K562 (cell line): ENCODE measurements around the gene CREB3L2. TPM values are rescaled to one million over a fixed set of nuclear protein-coding genes. Genes with fewer than 3 reads are reported as not detected.

Experiments used
- ATAC-seq: fragments of 200-7000 bp; cut with Tn5 transposase; 3 replicates; pipeline ENCODE4 v1.9.1; 2020; ENCODE audit warnings: moderate library complexity
- BruUV-seq: library from RNA; stranded (reverse); fragments of 400-500 nt; replicated peaks from 2 replicates; lab custom pipeline; 2021; lab: Mats Ljungman, UMichigan
- CTCF ChIA-PET: fragments of 300-600 bp; formaldehyde crosslinking; extraction: SDS; loops from one replicate; lab custom pipeline; 2021; ENCODE audit warnings: low intra/inter-chr PET ratio; lab: Yijun Ruan, JAX
- POLR2A ChIA-PET: fragments of 300-600, 350-650 bp; sonication (Branson Sonifier 250); formaldehyde crosslinking; extraction: SDS; loops from one replicate; lab custom pipeline; 2021; ENCODE audit warnings: antibody characterized with exemption, inconsistent platforms; lab: Yijun Ruan, JAX
- DNase-seq, 4 experiments: peaks; one replicate each; pipeline versions ENCODE4 v3.0.0 to v3.0.0-alpha.2; 2011 to 2018; ENCODE audit warnings: low spot score in 3 of 4, mixed read lengths in 3 of 4; ENCODE audit errors: extremely low read depth in 1 of 4
- FAIRE-seq: peaks from 2 replicates; lab custom pipeline; 2011; peaks lifted over from hg19 to GRCh38; lab: Jason Lieb, UNC
- H2AFZ ChIP-seq: 2 replicates; pipeline ENCODE4 v1.6.0; 2011; ENCODE audit warnings: low read depth, low read length, control low read depth, inconsistent platforms
- H3K27ac ChIP-seq: fragments of 200-600 bp; 3 replicates; pipeline ENCODE4 v1.8.0; 2011; ENCODE audit warnings: low read depth, mild to moderate bottlenecking, control low read depth, inconsistent platforms, low read length, moderate library complexity, mixed read lengths; ENCODE audit errors: extremely low read depth
- H3K27me3 ChIP-seq, 2 experiments: fragments of 300-600 bp in 1 of 2; 2 replicates in 1 of 2; 3 replicates in 1 of 2; pipeline versions ENCODE4 v1.6.0 to v1.8.0; 2011; ENCODE audit warnings: inconsistent platforms in 2 of 2, low read length in 2 of 2, mild to moderate bottlenecking in 1 of 2, mixed read lengths in 1 of 2, moderate library complexity in 1 of 2; ENCODE audit not compliant: control insufficient read depth in 2 of 2, insufficient read depth in 2 of 2
- H3K36me3 ChIP-seq: fragments of 300-600 bp; 3 replicates; pipeline ENCODE4 v1.8.0; 2011; ENCODE audit warnings: mild to moderate bottlenecking, low read length, inconsistent platforms; ENCODE audit not compliant: control insufficient read depth, insufficient read depth
- H3K4me1 ChIP-seq, 2 experiments: fragments of 200-600 bp in 1 of 2; replicated peaks in 1 of 2; 2 replicates in 1 of 2; 3 replicates in 1 of 2; pipeline versions ENCODE4 v1.5.1 to v1.8.0; 2011; ENCODE audit warnings: inconsistent platforms in 2 of 2, low read length in 2 of 2, mild to moderate bottlenecking in 1 of 2, mixed read lengths in 1 of 2, moderate library complexity in 1 of 2; ENCODE audit not compliant: control insufficient read depth in 2 of 2, insufficient read depth in 2 of 2
- H3K4me2 ChIP-seq: 2 replicates; pipeline ENCODE4 v1.6.1; 2011; ENCODE audit warnings: low read length, control low read depth, inconsistent platforms, mixed read lengths; ENCODE audit not compliant: insufficient read depth
- H3K4me3 ChIP-seq: fragments of 200-600 bp; sonication (generic), shearing (Covaris generic); 2 replicates; pipeline ENCODE4 v1.5.1; 2016; ENCODE audit warnings: control low read depth, inconsistent platforms
- H3K79me2 ChIP-seq: fragments of 200-600 bp; 3 replicates; pipeline ENCODE4 v1.8.0; 2011; ENCODE audit warnings: low read length, inconsistent platforms; ENCODE audit not compliant: control insufficient read depth, insufficient read depth
- H3K9ac ChIP-seq, 2 experiments: 2 replicates each; pipeline versions ENCODE4 v1.6.0 to v1.6.1; 2011; ENCODE audit warnings: low read depth in 2 of 2, low read length in 2 of 2, control low read depth in 1 of 2, inconsistent platforms in 1 of 2, mild to moderate bottlenecking in 1 of 2, mixed read lengths in 1 of 2; ENCODE audit not compliant: insufficient read depth in 1 of 2
- H3K9me1 ChIP-seq: one replicate; pipeline ENCODE4 v1.6.0; 2011; ENCODE audit warnings: inconsistent platforms, mild to moderate bottlenecking, low read length, moderate library complexity; ENCODE audit not compliant: control insufficient read depth, insufficient read depth
- H3K9me3 ChIP-seq: replicated peaks from 2 replicates; pipeline ENCODE4 v1.5.1; 2011; ENCODE audit warnings: low read depth, low read length, inconsistent platforms; ENCODE audit not compliant: control insufficient read depth, insufficient read depth
- H4K20me1 ChIP-seq: replicated peaks from 2 replicates; pipeline ENCODE4 v1.6.1; 2011; ENCODE audit warnings: low read length, inconsistent platforms, mixed read lengths; ENCODE audit not compliant: control insufficient read depth, insufficient read depth
- ETV6 ChIP-seq, 3 experiments: fragments of 150-350 bp in 1 of 3; sonication (generic) in 1 of 3; formaldehyde crosslinking in 1 of 3; IDR thresholded peaks; 2 replicates each; pipeline versions ENCODE4 v1.6.1 to v1.8.0; 2014 to 2022; ENCODE audit warnings: borderline replicate concordance in 2 of 3, low read depth in 2 of 3, antibody characterized with exemption in 1 of 3, low read length in 1 of 3, mild to moderate bottlenecking in 1 of 3, missing genetic modification reagents in 1 of 3
- RAD21 ChIP-seq, 2 experiments: fragments of 250-450 bp in 1 of 2; fragments of 450-650 bp in 1 of 2; sonication (Bioruptor Pico) in 1 of 2; formaldehyde crosslinking in 1 of 2; IDR thresholded peaks in 1 of 2; conservative IDR thresholded peaks in 1 of 2; 2 replicates each; pipeline versions ENCODE4 v1.4.0 to v1.8.0; 2020 to 2022; ENCODE audit warnings: mild to moderate bottlenecking in 2 of 2, moderate library complexity in 1 of 2
- ZKSCAN3 ChIP-seq: fragments of 250-450 bp; sonication (Bioruptor Pico); IDR thresholded peaks from 2 replicates; pipeline ENCODE4 v1.4.0; 2020
- WGBS: fragments of 100-300 bp; shearing (Covaris generic); methylation state at CpG from one replicate; pipeline ENCODE4 v1.1.6; 2016; ENCODE audit warnings: low coverage, mixed read lengths; ENCODE audit not compliant: insufficient coverage; ENCODE audit errors: missing lambda C conversion rate; 5-methylcytosine and 5-hydroxymethylcytosine counted together
- in situ Hi-C: fragments of 300-500 bp; cut with MboI; formaldehyde crosslinking; loops from 4 replicates; pipeline ENCODE4 v1.15.0; 2018; ENCODE audit warnings: inconsistent platforms, mixed read lengths
- intact Hi-C: fragments of 100-400 bp; cut with micrococcal nuclease; formaldehyde crosslinking; loops from 2 replicates; pipeline ENCODE4 v1.14.2; 2022
- polyA plus RNA-seq, 8 experiments: library from polyadenylated mRNA; depleted of rRNA in 4 of 8; stranded (reverse) in 5 of 8; unstranded in 3 of 8; fragments of >200 nt; fragmentation: Nextera tagmentation in 2 of 8; fragmentation: Illumina TruSeq in 1 of 8; extraction: Ambion mirVana in 2 of 8; extraction: Trizol in 1 of 8; gene quantifications; 2 replicates each; pipeline versions ENCODE4 v1.2.1 to v1.2.3, GENCODE V29; 2011 to 2014; ENCODE audit warnings: inconsistent platforms in 1 of 8, missing spikeins in 1 of 8
- total RNA-seq, 7 experiments: library from RNA; depleted of rRNA in 6 of 7; stranded (reverse); fragments of >200 nt in 6 of 7; fragmentation: Illumina TruSeq in 2 of 7; extraction: Trizol in 2 of 7; gene quantifications; 2 replicates each; pipeline versions ENCODE4 v1.2.1 to v1.2.3, GENCODE V29; 2011 to 2021; ENCODE audit warnings: low replicate concordance in 1 of 7
- TF ChIP-seq, protein P1 (sequence below), 2 experiments: fragments of 450-650 bp; IDR thresholded peaks; 2 replicates each; pipeline ENCODE4 v1.6.1; 2018; ENCODE audit warnings: mild to moderate bottlenecking in 2 of 2, low read depth in 1 of 2; ENCODE audit not compliant: partially characterized antibody in 2 of 2
- TF ChIP-seq, protein P2 (sequence below): fragments of 250-450 bp; sonication (Bioruptor Pico); IDR thresholded peaks from 2 replicates; pipeline ENCODE4 v1.8.0; 2021; ENCODE audit warnings: moderate library complexity, mild to moderate bottlenecking, inconsistent platforms

CREB3L2 gene
- total and polyA plus RNA-seq, 9 of the 15 experiments (the other 6 are each of a cell fraction or from before 2014, with no cell fraction given) = 7.1 to 45.6 (median 15.8) TPM

DNA sequence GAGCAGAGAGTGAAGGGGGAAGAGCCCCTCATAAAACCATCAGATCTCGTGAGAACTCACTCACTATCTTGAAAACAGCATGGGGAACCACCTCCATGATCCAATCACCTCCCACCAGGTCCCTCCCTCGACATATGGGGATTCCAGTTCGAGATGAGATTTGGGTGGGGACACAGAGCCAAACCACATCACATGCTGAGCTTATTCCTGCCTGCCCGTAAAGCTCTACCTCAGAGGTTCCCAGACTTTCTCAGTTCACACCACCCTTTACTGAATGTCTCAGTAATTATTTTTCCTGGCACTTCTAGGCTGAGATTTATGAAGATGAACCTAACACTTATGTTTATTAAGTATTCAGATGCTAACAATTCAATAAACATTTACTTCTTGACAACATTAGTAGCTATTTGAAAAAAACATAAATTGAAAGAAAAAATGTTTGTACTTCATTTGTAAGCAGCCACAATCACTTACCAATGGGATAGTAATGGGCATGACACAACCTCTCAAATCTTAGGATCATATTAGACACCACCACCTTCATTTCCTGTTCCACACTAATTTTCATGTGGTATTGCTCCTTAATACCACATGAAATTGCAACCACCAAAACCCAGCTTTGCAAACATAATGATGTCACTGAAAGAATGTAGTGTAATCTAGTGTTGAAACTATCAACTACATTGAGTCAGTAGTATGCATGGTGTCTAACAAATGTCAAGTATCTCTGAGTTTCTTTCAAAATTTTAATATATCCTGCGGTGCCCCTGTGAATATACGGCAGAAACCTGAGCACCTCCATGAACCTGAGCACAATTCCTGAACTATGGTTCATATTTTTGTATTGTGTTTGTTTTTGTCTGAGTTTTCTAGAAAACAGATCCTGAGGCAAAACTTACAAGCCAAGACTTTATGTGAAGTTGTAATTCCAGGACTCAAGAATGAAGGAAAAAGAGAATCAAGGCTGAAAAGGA, 150.6 kb downstream of the CREB3L2 start:
- H4K20me1 ChIP-seq = no peaks in the 10 kb centered on the region
- no peak overlapping the region for H3K9ac ChIP-seq
- peaks cover 21 to 23% of the 10 kb centered on the region in 2 experiments; a peak in 3 of 5 replicates for H3K27me3 ChIP-seq
- POLR2A ChIA-PET = interaction anchor here (0.7 to 1.8 kb wide), 2 partner anchors 10 to 245 kb away, joined by 3 to 4 read pairs; no protein-coding TSS in a partner anchor
- H3K4me2 ChIP-seq = no peak overlapping the region
- H2AFZ ChIP-seq = no peak overlapping the region
- DNase-seq = no peak
- no peaks in the 10 kb centered on the region for H3K9me3 ChIP-seq
- no peaks in the 10 kb centered on the region for H3K36me3 ChIP-seq
- no peak overlapping the region for H3K27ac ChIP-seq
- peaks cover 0 to 8% of the 10 kb centered on the region in 2 experiments; a peak in 1 of 5 replicates for H3K4me1 ChIP-seq
- no peaks in the 10 kb centered on the region for H3K9me1 ChIP-seq
- FAIRE-seq = no peak
- no TSS peak for BruUV-seq
- WGBS = 6% methylated on average over 6 of the region's 6 CpGs
- no peak overlapping the region for H3K4me3 ChIP-seq
- H3K79me2 ChIP-seq = no peaks in the 10 kb centered on the region
- TF ChIP-seq RAD21 (CRISPR knock-in tag; conservative IDR thresholded peaks at IDR 0.05 in 1 of 2, IDR thresholded peaks at IDR 0.05 in 1 of 2) (no peak), ZKSCAN3 (CRISPR knock-in tag) (no peak), ETV6 (IDR thresholded peaks at IDR 0.05; ENCODE audit: borderline replicate concordance in 1 of 2, low read depth in 2 of 2, low read length in 1 of 2) (no peak), ETV6 (CRISPR knock-in tag; IDR thresholded peaks at IDR 0.05; ENCODE audit: borderline replicate concordance) (0 out of 2 replicates have a peak, but pooled peaks have one; percentile 19)
- TF ChIP-seq, protein P1, sequence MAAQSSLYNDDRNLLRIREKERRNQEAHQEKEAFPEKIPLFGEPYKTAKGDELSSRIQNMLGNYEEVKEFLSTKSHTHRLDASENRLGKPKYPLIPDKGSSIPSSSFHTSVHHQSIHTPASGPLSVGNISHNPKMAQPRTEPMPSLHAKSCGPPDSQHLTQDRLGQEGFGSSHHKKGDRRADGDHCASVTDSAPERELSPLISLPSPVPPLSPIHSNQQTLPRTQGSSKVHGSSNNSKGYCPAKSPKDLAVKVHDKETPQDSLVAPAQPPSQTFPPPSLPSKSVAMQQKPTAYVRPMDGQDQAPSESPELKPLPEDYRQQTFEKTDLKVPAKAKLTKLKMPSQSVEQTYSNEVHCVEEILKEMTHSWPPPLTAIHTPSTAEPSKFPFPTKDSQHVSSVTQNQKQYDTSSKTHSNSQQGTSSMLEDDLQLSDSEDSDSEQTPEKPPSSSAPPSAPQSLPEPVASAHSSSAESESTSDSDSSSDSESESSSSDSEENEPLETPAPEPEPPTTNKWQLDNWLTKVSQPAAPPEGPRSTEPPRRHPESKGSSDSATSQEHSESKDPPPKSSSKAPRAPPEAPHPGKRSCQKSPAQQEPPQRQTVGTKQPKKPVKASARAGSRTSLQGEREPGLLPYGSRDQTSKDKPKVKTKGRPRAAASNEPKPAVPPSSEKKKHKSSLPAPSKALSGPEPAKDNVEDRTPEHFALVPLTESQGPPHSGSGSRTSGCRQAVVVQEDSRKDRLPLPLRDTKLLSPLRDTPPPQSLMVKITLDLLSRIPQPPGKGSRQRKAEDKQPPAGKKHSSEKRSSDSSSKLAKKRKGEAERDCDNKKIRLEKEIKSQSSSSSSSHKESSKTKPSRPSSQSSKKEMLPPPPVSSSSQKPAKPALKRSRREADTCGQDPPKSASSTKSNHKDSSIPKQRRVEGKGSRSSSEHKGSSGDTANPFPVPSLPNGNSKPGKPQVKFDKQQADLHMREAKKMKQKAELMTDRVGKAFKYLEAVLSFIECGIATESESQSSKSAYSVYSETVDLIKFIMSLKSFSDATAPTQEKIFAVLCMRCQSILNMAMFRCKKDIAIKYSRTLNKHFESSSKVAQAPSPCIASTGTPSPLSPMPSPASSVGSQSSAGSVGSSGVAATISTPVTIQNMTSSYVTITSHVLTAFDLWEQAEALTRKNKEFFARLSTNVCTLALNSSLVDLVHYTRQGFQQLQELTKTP (IDR thresholded peaks at IDR 0.05; ENCODE audit: low read depth in 1 of 2, partially characterized antibody in 2 of 2) = no peak
- TF ChIP-seq, protein P2, sequence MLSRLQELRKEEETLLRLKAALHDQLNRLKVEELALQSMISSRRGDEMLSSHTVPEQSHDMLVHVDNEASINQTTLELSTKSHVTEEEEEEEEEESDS = no peak
- no peak for ATAC-seq
- CTCF ChIA-PET = no interaction called here
- in situ Hi-C loops = no loop called here
- intact Hi-C loops = no loop called here
